Stimulated activated CD8-positive, alpha-beta memory T cell treated with anti-CD3 and anti-CD28 coated beads, Interleukin-15, amount 100 ng/mL, for 1 hour (primary cell): ENCODE measurements around the gene SDHB.

Experiments used
- DNase-seq: peaks from one replicate; pipeline ENCODE4 v3.0.0-alpha.2; 2020; ENCODE audit warnings: low read depth

Gene SDHB

GRCh38 chr1:16986560-16986959 is 67.3 kb downstream of the SDHB start:
- no peak for DNase-seq

DNA sequence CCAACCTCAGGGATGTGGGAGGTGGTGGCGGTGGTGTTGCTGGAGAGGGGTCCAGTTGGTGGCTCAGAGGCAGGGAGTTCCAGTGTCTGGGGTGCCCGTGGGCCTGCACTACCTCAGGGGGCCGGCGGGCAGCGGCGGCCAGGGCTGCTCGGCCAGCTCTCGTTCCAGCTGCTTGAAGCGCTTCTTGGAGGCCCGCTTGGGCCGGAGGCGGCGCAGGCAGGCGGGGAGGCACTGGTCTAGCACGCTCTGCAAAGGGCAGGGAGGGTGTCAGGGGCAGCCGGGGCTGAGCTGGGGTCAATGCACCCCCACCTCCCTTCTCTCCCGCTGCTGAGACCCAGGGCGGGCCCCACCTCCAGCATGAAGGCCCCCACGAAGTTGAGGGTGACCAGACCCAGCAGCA is 67.7 kb downstream of the SDHB start:
- no peak for DNase-seq

DNA sequence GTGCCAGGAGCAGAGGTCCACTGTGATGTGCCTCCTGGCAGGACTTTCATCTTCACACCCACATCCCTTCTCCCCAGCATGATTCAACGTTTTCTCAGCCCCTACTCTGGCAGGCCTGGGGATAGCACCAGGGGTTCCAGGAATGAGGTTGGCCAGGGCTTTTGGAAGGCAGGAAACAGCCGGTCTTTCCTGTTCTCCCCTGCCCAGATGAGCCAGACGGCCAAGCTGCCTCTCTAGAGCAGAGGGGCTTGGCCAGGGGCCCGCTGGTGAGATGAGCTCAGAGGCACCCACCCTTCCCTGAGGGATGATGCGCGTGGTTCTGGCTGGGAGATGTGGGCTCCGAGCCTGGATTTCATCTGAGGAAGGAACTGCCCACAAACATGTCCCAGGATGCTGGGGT is 69.1 kb downstream of the SDHB start:
- DNase-seq, result no peak

DNA sequence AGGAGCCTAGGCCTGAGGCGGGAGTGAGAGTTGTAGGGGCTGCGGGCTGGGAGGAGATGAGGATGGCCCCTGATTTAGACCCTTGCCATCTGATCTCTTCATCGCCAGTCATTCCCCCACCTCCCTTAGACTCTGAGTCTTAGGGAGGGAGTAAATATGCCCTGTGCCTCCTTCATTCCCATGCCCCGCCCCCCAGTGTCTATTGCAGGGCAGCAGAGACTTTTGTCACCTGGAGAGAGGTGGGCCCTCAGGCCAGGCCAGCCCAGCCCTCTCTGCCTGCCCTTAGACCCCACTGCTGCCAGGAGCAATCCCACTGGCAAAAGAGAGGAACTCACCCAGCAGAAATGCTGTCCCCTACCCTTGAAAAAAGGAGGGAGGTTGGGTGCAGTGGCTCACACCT is 70.2 kb downstream of the SDHB start:
- DNase-seq, result no peak

DNA sequence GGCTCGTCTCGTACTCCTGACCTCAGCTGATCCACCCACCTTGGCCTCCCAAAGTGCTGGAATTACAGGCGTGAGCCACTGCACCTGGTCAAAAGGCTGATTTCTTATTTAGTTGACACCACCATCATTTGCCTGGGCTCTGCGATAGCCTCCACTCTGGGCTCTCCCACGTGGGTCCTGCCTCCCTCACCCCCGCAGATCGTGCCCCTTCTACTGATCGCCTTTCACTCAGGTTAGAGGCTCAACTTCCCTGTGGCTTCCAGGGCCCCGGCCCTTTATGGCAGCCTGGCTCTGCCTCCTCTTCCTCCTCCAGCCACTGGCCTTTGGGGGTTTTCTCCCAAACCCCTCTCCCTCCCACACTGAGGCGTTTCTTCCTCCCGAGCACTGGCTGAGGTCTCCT is 70.9 kb downstream of the SDHB start:
- no peak for DNase-seq

DNA sequence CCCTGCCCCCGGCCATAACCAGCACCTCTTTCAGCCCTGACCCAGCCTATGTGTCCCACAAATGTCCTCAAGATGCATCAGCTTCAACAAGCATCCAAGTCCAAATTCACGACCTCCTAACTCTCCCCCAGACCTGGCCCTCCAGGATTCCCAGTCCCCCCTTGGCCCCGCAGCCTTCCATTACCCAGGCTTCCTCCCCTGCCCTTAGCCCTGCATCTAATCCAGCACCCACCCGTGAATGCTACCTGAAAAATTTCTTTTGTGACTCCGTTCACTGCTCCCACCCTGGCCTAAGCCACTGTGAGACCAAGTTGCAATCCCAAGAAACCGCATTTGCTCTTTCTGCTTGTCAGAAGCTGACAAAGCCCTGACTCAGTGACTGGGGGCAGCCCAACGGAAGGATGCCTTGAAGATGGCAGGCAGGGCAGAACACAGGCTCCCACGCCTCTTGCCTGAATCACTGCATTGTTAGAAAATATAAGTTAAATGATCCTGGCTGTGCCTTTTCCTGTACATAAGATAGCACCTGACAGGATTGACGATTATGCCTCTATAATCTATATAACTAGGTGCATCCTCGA is 72.5 kb downstream of the SDHB start:
- no peak for DNase-seq

GRCh38 chr1:16980473-16981268 is 73.2 kb downstream of the SDHB start, which contains the start of gene MFAP2:
Gene MFAP2 (minus strand): TSS chr1:16980620. CDS start chr1:16978273, 2,347 bp downstream.
- no peak for DNase-seq

- DNase-seq, result no peak
These were observed 74.1 kb downstream of the SDHB start for GRCh38 chr1:16979475-16980327.

- DNase-seq, result no peak
These were observed 75.0 kb downstream of the SDHB start for GRCh38 chr1:16978567-16979474.

DNA sequence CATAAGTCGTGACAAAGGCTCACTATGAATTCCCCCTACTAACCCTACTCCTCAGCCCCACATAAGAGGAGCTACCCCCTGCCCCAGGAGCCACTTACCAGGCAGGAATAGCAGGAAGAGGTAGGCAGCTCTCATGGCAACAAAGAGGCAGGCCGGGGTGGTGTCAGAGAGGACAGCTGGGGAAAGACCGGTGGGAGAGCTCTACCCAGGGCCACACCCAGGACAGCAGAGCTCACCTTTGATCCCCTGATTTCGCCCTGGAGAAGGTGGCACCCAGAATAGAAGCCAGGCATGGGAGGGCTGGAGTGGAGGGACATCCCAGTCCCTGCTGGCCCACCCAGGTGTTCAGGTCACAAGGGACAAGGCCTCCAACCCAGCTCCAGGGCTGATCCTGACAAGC is 75.7 kb downstream of the SDHB start:
- DNase-seq, result no peak

GRCh38 chr1:16977377-16977776 is 76.5 kb downstream of the SDHB start:
- DNase-seq, result no peak

DNA sequence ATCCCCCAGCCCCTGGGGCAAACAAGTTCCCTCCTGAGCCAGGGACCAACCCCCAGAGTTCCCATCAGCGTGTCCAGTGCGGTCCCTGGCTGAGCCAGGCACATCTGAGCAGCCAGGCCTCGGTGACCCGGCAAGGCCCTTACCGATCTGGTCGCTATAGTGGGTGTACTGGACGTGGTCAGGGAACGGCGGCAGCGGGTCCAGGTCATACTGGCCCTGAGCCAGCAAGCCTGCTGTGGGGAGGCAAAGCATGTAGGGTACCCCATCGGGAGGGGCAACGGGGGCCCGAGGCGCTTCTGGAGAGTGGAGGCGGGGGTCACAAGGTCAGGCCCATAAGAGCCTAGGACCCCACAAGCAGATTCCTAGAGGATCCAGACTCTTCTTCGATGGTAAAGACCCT is 76.9 kb downstream of the SDHB start:
- no peak for DNase-seq

DNA sequence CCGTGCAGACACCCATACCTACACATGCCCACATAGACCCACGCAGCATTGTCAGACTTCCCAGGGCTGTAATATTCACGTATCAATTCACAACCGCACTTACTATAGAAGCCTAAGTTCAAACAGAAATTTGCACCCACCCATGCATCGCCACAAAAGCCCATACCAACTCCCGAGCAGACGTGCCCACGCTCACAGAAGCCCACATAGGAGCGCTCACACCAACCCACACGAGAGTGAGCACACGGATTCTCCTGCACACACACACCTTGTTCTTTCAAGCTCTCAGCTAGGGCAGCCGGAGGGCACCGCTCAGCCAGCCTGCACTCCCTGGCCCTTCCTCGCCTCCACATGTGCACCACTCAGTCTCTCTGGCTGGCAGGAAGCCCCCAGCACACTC is 78.0 kb downstream of the SDHB start:
- DNase-seq, result no peak

DNA sequence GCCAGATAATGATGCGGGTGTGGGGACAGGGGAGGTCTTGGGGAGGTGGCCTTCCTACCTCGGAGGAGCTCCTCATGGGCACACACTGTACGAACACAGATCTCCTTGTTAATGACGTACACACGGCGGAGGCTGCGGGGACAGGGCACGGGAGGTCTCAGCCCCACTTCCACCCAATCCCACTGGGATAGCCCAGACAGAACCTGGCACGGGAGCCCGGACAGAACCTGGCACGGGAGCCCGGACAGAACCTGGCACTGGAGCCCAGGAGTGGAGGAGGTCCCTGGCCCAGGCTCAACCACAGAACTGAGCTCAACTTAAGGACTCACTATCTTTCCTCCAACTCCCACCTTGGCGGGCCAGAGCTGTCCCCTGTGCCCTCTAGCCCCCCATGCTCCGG is 78.6 kb downstream of the SDHB start:
- DNase-seq, result no peak

GRCh38 chr1:16973215-16973614 is 80.6 kb downstream of the SDHB start:
- no peak for DNase-seq

- no peak for DNase-seq
These were observed 81.5 kb downstream of the SDHB start for GRCh38 chr1:16972189-16972895.

DNA sequence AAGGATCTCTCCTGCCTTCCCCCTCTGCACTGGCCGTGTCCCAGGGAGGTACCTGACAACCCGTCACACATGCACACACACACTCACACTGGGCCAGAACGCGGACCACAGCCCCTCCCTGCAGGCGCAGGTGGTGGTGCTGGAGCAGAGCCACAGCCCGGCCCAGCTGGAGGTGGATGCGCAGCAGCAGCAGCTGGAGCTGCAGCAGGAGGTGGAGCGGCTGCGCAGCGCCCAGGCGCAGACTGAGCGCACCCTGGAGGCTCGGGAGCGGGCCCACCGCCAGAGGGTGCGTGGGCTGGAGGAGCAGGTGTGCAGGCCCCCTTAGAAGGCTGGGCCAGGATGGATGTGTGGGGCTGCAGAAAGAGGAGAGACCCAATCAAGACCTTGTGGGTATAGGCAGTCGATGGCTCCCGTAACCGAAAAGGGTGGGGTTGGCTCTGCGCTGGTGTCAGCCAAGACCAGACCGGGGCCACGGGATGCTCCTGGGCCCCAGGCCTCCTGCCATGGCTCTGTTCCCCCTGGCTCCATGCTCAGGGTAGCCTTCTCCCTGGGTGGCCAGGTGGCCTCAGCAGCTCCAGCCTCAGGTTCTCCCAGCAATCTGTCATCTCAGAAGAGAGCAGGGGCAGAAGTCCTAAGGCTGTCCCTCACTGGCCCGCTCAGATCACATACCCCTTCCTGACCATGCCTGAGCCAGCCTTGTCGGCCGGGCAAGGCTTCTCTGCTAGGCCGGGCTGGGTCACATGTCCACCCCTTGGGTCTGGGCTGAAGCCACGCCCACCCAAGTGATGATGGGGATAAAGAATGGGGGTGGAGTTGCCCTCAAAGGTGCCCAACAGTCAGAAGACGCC is 82.3 kb downstream of the SDHB start:
- no peak for DNase-seq

DNA sequence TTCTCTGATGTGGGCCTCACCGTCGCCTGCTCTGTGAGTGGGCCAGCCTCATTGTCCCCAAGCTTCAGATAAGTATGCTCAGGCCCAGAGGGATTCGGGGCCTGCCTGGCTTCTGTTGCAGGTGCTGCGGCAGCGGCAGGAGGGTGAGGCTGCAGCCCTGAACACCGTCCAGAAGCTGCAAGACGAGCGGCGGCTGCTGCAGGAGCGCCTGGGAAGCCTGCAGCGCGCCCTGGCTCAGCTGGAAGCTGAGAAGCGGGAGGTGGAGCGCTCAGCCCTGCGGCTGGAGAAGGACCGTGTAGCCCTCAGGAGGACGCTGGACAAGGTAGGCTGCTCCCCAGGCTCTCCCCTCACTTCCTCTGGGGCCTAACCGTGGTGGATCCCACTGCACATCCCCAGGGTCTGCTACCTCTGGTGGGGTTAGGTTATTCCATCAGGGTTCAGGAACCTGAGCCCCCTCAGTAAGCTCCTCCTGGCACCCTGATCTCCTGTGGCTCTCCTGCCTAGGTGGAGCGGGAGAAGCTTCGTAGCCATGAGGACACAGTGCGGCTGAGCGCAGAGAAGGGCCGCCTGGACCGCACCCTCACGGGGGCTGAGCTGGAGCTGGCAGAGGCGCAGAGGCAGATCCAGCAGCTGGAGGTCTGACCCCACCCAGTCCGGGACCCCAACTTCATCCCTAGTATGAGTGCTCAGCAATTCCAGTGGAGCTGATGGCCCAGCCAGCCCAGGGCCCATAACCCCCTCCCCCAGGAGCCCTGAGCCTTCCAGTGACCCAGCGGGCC is 83.5 kb downstream of the SDHB start:
- DNase-seq, result no peak

- no peak for DNase-seq
These were observed 84.2 kb downstream of the SDHB start for GRCh38 chr1:16969651-16970050.
